Measurements from ENCODE around the gene NAV2.

Gene NAV2

GRCh38 chr11:20011307-20011951, 298.8 kb downstream of the NAV2 start:
- no peak for DNase-seq

- no peak for DNase-seq
Measured at GRCh38 chr11:20013346-20014066, 300.9 kb downstream of the NAV2 start.

DNA sequence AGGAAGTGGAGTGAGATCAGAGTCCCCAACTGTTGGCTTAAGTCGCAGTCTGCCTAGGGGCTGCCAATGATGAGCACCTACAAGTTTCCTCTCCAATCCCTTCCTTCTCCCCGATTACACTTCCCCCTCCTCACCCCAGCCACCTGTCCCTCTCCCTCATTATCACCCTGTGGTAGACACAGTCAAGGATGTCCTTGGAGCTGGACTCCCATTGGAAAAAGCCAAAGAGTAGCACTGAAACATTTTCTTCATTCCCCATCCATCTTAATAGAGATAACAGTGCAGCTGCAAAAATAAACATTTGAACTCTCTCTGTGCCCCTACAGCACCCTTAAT, 301.4 kb downstream of the NAV2 start:
- DNase-seq = no peak

- DNase-seq = no peak
Measured at GRCh38 chr11:20015101-20015500, 302.5 kb downstream of the NAV2 start.

DNA sequence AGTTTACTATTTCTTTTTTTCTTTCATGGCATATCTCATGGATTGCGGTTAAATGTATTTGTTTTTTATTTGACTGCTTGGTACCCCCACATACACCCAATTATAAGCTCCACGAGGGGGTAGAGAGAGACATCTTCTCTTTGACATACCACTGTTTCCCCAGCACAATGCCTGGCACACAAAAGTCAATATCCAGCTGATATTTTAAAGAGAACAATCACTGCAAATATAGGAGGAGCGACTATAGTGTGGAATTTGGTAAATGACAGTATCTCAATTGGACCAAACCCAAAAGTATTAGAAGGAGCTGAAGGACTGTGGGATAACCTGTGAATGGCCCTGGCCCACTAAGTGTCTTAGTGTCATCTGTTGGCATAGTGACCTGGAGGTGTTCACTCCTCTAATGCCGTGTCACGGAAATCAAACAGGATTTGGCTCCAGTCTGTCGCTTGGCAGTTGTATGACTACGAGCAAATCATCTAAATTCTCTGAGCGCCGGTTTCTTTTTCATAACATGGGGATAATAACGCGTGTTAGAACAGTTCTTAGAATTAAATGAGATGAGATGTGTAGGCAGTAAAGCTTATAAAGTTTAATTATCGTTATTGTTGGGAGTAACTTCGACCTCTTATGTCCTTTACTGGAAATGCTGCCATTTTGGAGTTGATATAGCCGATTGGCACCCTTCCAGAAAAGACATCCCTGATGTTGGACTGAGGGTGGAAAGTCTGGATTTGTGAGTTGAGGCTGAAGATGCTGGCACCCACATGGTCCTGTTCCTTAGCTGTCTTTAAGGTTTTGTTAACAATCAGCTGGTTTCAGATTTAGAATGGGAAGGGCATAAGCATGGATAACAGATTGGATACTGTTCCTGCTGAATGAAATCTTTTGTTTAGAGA, 303.1 kb downstream of the NAV2 start:
- no peak for DNase-seq

GRCh38 chr11:20016526-20016925, 303.9 kb downstream of the NAV2 start:
- DNase-seq = no peak

GRCh38 chr11:20017320-20017719, 304.7 kb downstream of the NAV2 start:
- no peak for DNase-seq

GRCh38 chr11:20020198-20020597, 307.6 kb downstream of the NAV2 start:
- DNase-seq = no peak

GRCh38 chr11:20020716-20021115, 308.1 kb downstream of the NAV2 start:
- no peak for DNase-seq

- no peak for DNase-seq
Measured at GRCh38 chr11:20021212-20021611, 308.6 kb downstream of the NAV2 start.

DNA sequence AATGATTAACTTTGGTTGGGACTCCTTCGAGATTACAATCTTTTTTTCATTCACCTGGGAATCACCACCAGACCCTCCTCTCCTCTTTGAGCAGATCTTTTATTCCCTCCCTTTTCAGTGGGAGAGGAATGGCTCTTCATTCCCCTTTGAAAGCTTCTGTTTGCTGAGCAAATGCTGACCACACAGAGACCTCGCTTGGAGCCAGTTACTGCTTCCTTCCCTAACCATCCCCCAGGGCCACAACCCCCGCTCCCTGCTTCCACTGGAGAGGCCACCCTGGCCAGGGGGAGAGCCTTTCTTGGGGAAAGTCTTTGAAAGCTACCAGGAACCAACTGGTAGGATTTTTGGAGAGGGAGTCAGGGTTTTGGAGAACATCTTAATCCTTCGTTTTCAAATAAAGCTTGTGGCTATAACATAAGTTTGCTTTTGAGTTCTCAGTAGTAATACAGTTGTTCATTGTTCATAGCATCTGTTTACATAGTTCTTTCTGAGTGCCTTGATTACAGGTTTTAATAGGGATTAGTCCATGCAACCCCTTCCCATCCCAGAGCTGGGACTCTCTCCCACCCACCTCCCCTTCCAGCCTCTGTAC, 309.2 kb downstream of the NAV2 start:
- DNase-seq = no peak

DNA sequence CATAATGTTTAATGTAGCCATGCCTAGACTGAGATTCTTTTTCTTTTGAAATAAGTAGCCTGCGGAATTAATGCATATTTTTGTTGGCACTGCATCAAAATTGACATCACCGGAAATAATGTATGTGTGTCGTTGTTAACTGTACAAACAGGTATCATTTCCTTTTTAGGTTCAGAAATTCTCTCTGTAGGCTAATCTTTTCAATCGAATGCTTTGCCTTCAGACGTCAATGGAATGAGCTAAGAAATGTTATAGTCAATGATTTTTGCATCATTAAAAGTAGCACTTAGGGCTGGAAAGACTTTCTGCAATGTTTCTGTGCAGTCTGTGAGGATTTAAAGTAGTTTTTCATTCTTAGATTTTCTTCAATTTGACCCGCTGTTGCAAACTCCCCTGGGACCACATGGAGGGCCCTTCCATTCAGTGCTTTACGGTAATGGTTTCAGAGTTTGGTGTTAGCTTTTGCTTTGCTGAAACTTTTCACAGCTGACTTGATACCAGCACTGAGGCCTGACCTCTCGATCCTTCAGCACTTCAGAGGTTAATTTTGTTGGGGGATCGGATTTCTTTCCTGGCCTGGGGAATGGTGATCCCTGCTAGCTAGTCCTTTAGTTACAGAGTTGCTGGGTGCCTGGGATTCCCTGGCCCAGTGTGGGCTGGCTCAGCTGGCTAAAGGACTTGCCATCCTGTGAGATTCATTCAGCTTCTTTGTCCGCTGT, 309.9 kb downstream of the NAV2 start:
- no peak for DNase-seq

DNA sequence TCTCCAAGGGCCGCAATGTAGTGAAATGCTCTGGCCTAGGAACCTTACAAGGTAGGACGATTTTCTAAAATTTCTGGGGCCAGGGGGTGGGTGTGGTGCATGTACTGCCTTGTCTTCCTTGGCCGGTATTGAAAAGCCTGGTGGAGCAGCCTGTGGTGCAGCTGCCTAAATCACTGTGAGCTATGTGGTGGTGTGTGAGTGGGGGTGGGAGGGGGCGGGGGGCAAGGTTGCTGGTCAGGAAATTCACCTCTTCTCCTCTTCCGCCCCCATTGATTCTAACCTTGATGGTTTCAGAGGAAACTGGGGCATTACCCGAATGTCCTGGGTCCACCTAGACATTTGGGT, 310.4 kb downstream of the NAV2 start:
- no peak for DNase-seq

DNA sequence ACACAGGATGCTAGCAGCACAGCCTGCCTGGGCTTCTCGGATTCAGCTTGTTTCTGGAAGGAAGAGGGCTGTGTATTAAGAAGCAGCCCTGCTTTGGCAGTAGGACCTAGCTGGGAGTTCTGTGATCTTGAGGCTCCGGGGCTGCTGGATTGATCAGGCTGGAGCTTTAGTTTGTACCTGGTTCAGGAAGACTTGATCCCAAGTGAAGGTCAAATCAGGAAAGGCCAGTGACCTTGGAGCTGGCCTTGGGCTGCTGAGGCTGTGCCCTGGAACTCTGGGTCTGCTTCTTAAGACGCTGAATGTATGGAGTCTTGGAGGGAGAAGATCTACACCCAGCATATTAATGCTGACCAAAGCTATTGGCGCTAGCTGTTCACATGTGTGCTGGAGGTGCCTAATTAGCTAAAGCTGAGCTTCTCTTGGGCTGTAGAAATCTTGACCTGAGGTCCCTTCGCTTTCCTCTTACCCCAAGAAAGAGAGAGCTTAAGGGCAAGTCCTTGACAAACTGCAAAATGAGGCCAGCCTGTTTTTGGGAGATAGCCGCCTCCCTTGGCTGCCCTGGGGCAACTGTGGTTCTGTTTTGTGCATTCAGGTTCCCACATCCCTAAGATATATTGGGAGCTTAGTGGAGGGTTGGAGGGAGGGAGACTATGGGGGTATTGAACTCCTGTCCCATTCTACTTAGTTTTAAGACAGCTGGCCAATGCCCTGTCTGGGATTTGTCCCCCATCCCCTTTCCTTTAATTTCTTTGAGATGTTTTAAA, 311.7 kb downstream of the NAV2 start:
- DNase-seq = no peak

GRCh38 chr11:20025332-20025840, 312.7 kb downstream of the NAV2 start:
- no peak for DNase-seq

DNA sequence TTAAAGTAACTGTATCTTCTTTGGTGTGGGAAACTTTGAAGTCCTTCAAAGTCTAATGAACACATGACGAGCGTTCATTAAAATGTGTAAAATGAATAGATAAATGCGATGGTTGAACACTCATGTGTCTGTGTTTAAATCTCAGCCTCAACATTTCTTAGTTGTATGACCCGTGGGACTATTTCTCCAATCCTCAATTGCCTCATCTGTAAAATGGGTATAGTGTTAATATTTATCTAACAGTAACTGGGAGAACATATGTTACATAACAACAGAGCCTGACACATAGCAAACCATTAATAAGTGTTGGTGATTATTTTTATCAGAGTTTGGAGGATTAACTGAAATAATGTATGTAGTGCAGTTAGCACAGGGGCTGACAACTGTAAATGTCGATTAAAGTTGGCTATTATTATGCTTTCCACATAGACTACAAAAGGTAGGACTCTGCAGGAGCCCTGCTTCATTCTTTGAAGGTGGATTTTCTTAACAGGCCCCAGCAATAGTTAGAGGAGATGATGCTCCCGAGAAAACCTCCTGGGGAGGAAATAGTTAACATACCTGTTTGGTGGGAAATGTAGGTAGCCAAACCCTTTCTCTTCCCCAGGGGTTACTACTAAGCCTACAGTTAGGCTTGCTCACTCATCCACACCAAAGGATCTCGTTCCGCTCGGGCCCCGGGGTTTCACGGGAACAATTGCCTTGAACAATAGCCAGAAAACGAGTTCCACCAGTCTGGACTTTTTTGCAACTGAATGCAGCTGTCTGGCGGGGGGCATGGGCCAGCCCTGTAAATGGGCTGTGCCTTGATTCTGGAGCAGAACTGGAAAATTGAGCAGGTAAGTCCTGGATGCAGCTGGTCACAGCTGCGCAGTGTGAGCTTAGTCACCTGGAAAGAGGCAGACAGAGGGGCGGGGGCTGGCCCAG, 314.3 kb downstream of the NAV2 start:
- no peak for DNase-seq

GRCh38 chr11:20027556-20028013, 314.9 kb downstream of the NAV2 start:
- no peak for DNase-seq

- DNase-seq = no peak
Measured at GRCh38 chr11:20029193-20029592, 316.6 kb downstream of the NAV2 start.

DNA sequence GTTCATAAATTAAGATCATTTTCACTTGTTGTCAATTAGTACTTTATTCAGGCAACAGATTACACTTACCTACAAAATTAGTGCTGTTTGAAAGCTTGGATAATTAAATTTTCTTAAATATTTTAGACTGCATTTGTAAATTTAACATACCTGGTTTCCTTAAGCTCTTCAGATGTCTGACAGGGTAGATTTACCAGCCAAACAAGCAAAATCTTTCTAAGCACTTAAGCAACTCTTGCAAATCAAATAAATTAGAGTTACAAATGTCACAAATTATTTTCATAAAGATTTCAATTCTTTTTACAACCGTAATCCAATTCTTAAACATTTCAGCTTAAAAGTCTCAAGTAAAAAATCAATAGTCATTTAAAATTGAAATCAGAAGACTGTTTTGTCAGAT, 317.8 kb downstream of the NAV2 start:
- no peak for DNase-seq

- DNase-seq = no peak
Measured at GRCh38 chr11:20031155-20032001, 318.7 kb downstream of the NAV2 start.
